ENCODE measurements around the gene DDX39A.

- no peak for TF ChIP-seq YY1 (IDR thresholded peaks at IDR 0.05; ENCODE audit: low read depth, low read length)
- no peak for TF ChIP-seq USF2 (IDR thresholded peaks at IDR 0.05; ENCODE audit: low read length)
- no peak for TF ChIP-seq POLR2A (IDR thresholded peaks at IDR 0.05; ENCODE audit: control extremely low read depth in 1 of 2, low read depth in 2 of 2, low read length in 2 of 2)
- no peak for TF ChIP-seq ZNF274 (IDR thresholded peaks at IDR 0.05; ENCODE audit: borderline replicate concordance, extremely low read depth, low read length)
- TF ChIP-seq CTCF (IDR thresholded peaks at IDR 0.05; ENCODE audit: control extremely low read depth in 1 of 3, insufficient read depth in 1 of 3, low read depth in 1 of 3, low read length in 3 of 3), result no peak
- no peak for TF ChIP-seq POLR2AphosphoS5 (IDR thresholded peaks at IDR 0.05; ENCODE audit: low read depth, low read length)
- no peak for TF ChIP-seq SRF (IDR thresholded peaks at IDR 0.05; ENCODE audit: low read depth, low read length)
Measured at GRCh38 chr19:14439014-14439413, 19.9 kb upstream of the DDX39A start.

Data from H1 (cell line).